Fibroblast of lung (primary cell): ENCODE measurements around the gene ACY1. TPM values are rescaled to one million over a fixed set of nuclear protein-coding genes. Genes with fewer than 3 reads are reported as not detected.
A peak's percentile ranks its signal among the peaks of the same experiment; 100 is the strongest.

Experiments used
- DNase-seq, 2 donors: peaks; one replicate each; pipeline versions ENCODE4 v3.0.0 to v3.0.0-alpha.2; 2010; ENCODE audit warnings: low read depth in 2 of 2
- H2AFZ ChIP-seq: 2 replicates; pipeline ENCODE4 v1.5.1; 2012; ENCODE audit warnings: low read length, control low read depth, inconsistent platforms
- H3K27ac ChIP-seq: 2 replicates; pipeline ENCODE4 v1.5.1; 2011; ENCODE audit warnings: low read length, control low read depth; ENCODE audit not compliant: insufficient read depth
- H3K27me3 ChIP-seq: 2 replicates; pipeline ENCODE4 v1.5.1; 2011; ENCODE audit warnings: mild to moderate bottlenecking, low read length; ENCODE audit not compliant: control insufficient read depth, insufficient read depth
- H3K36me3 ChIP-seq: 2 replicates; pipeline ENCODE4 v1.5.1; 2011; ENCODE audit warnings: low read length; ENCODE audit not compliant: control insufficient read depth, insufficient read depth
- H3K4me1 ChIP-seq: 2 replicates; pipeline ENCODE4 v1.5.1; 2011; ENCODE audit warnings: low read length; ENCODE audit not compliant: control insufficient read depth, insufficient read depth; ENCODE audit errors: extremely low read depth
- H3K4me2 ChIP-seq: 2 replicates; pipeline ENCODE4 v1.5.1; 2011; ENCODE audit warnings: low read length, control low read depth; ENCODE audit not compliant: insufficient read depth; ENCODE audit errors: extremely low read depth
- H3K4me3 ChIP-seq, 4 experiments: fragments of 200-600 bp in 1 of 4; sonication (generic) in 1 of 4; replicated peaks in 1 of 4; 2 replicates each; pipeline ENCODE4 v1.5.1; 2011 to 2016; ENCODE audit warnings: low read length in 4 of 4, low read depth in 3 of 4, mild to moderate bottlenecking in 3 of 4, control low read depth in 2 of 4, inconsistent platforms in 1 of 4, mixed read lengths in 1 of 4; ENCODE audit not compliant: insufficient read depth in 1 of 4; ENCODE audit errors: control extremely low read depth in 1 of 4
- H3K79me2 ChIP-seq: 2 replicates; pipeline ENCODE4 v1.5.1; 2012; ENCODE audit warnings: mild to moderate bottlenecking, low read length, inconsistent platforms; ENCODE audit not compliant: control insufficient read depth, insufficient read depth
- H3K9ac ChIP-seq: 2 replicates; pipeline ENCODE4 v1.5.1; 2011; ENCODE audit warnings: mild to moderate bottlenecking, low read length, control low read depth; ENCODE audit not compliant: insufficient read depth
- H3K9me3 ChIP-seq: 2 replicates; pipeline ENCODE4 v1.5.1; 2012; ENCODE audit warnings: low read depth, low read length; ENCODE audit not compliant: control insufficient read depth, insufficient read depth
- H4K20me1 ChIP-seq: 2 replicates; pipeline ENCODE4 v1.5.1; 2011; ENCODE audit warnings: low read length; ENCODE audit not compliant: control insufficient read depth, insufficient read depth; ENCODE audit errors: extremely low read depth
- CTCF ChIP-seq, 2 donors: IDR thresholded peaks in 1 of 2; conservative IDR thresholded peaks in 1 of 2; 1 replicate in 1 of 2; 2 replicates in 1 of 2; pipeline ENCODE4 v1.5.1; 2011 to 2012; ENCODE audit warnings: low read length in 2 of 2, control low read depth in 1 of 2, inconsistent platforms in 1 of 2, low read depth in 1 of 2, mild to moderate bottlenecking in 1 of 2
- EZH2 ChIP-seq: IDR thresholded peaks from 2 replicates; pipeline ENCODE4 v1.5.1; 2012; ENCODE audit warnings: low read length, control low read depth, mild to moderate bottlenecking; ENCODE audit errors: missing control alignments
- polyA plus RNA-seq, 2 donors: library from polyadenylated mRNA; depleted of rRNA in 1 of 2; stranded (reverse) in 1 of 2; unstranded in 1 of 2; fragments of >200 nt; gene quantifications; 2 replicates each; pipeline ENCODE4 v1.2.1, GENCODE V29; 2011 to 2012; ENCODE audit warnings: missing spikeins in 1 of 2
- total RNA-seq: library from RNA; depleted of rRNA; stranded (reverse); fragments of >200 nt; gene quantifications from 2 replicates; pipeline ENCODE4 v1.2.1, GENCODE V29; 2014

ACY1 gene
- total and polyA plus RNA-seq, 2 donors (not counting 1 experiment from before 2014, with no cell fraction given): 21.4 to 40.3 TPM

GRCh38 chr3:51984269-51984647 is 923 bp downstream of the ACY1 start:
- H3K4me2 ChIP-seq: peak overlapping the region; percentile 90
- peak overlapping the region in 2 of 4 experiments; percentile 9 to 75 for H3K4me3 ChIP-seq
- no peaks in the 10 kb centered on the region for H3K9me3 ChIP-seq
- no peak overlapping the region for H3K9ac ChIP-seq
- H3K4me1 ChIP-seq: peaks cover 7% of the 10 kb centered on the region
- DNase-seq: no peak
- no peaks in the 10 kb centered on the region for H3K27me3 ChIP-seq
- peaks cover 6% of the 10 kb centered on the region for H3K79me2 ChIP-seq
- no peaks in the 10 kb centered on the region for H4K20me1 ChIP-seq
- TF ChIP-seq CTCF (conservative IDR thresholded peaks at IDR 0.05 in 1 of 2, IDR thresholded peaks at IDR 0.05 in 1 of 2; ENCODE audit: low read depth in 1 of 2, low read length in 2 of 2) (no peak), EZH2 (no peak)
- H3K27ac ChIP-seq: peak overlapping the region; percentile 93
- no peak overlapping the region for H2AFZ ChIP-seq
- H3K36me3 ChIP-seq: peaks cover 4% of the 10 kb centered on the region

- peaks cover 7% of the 10 kb centered on the region for H3K4me1 ChIP-seq
- no peaks in the 10 kb centered on the region for H3K27me3 ChIP-seq
- no peak overlapping the region for H3K27ac ChIP-seq
- H3K4me3 ChIP-seq: no peak overlapping the region
- peaks cover 6% of the 10 kb centered on the region for H3K79me2 ChIP-seq
- no peak overlapping the region for H2AFZ ChIP-seq
- H3K36me3 ChIP-seq: peaks cover 4% of the 10 kb centered on the region
- H3K9me3 ChIP-seq: no peaks in the 10 kb centered on the region
- no peak for DNase-seq
- TF ChIP-seq EZH2 (no peak), CTCF (conservative IDR thresholded peaks at IDR 0.05 in 1 of 2, IDR thresholded peaks at IDR 0.05 in 1 of 2; ENCODE audit: low read depth in 1 of 2, low read length in 2 of 2) (no peak)
- H3K9ac ChIP-seq: no peak overlapping the region
- H4K20me1 ChIP-seq: no peaks in the 10 kb centered on the region
- no peak overlapping the region for H3K4me2 ChIP-seq
Measured at GRCh38 chr3:51985063-51985462, 1.7 kb downstream of the ACY1 start.

- H3K4me3 ChIP-seq: no peak overlapping the region
- H3K4me1 ChIP-seq: peaks cover 7% of the 10 kb centered on the region
- no peaks in the 10 kb centered on the region for H3K27me3 ChIP-seq
- H3K9me3 ChIP-seq: no peaks in the 10 kb centered on the region
- no peaks in the 10 kb centered on the region for H4K20me1 ChIP-seq
- no peak for DNase-seq
- H3K4me2 ChIP-seq: no peak overlapping the region
- H2AFZ ChIP-seq: no peak overlapping the region
- no peak for TF ChIP-seq CTCF (conservative IDR thresholded peaks at IDR 0.05 in 1 of 2, IDR thresholded peaks at IDR 0.05 in 1 of 2; ENCODE audit: low read depth in 1 of 2, low read length in 2 of 2)
- no peak for TF ChIP-seq EZH2
- no peak overlapping the region for H3K27ac ChIP-seq
- peaks cover 4% of the 10 kb centered on the region for H3K79me2 ChIP-seq
- no peak overlapping the region for H3K9ac ChIP-seq
- H3K36me3 ChIP-seq: peaks cover 2% of the 10 kb centered on the region
Measured at GRCh38 chr3:51986010-51986947, 2.9 kb downstream of the ACY1 start.
